Heart left ventricle (tissue), 13 donors: ENCODE data around the gene KCNJ9.

Source experiments
- POLR2A ChIP-seq, 2 donors: fragments of 450-650 bp; IDR thresholded peaks; one replicate each; pipeline ENCODE4 v1.6.1; 2017; ENCODE audit warnings: antibody characterized with exemption in 2 of 2, mild to moderate bottlenecking in 2 of 2, moderate library complexity in 2 of 2
- TF ChIP-seq, protein P1 (sequence below), 12 donors: fragments of 200-600 bp; sonication (generic) in 4 of 12; IDR thresholded peaks; one replicate each; pipeline versions ENCODE4 v1.5.0 to v1.8.0; 2018 to 2022; ENCODE audit warnings: antibody characterized with exemption in 12 of 12, mild to moderate bottlenecking in 5 of 12
- donor health status: ischemic (EF 13 %, LVEDD 7.1; RV severe dilation, severe dysfunction).
- donor health status: DM: no; HTN: yes; CAD: no.
- donor health status: DM: no; HTN: no; CAD: no.
- donor health status: ischemic (EF 25% LVEDD 6.9; RV normal size, moderate dysfunction).
- donor health status: ischemic (EF 25% LVEDD 5.7; RV mildly dilated, moderate dysfunction).
- donor health status: ischemic (EF 35%, LVEDD 5.7; RV mildly dilated, moderate dysfunction).
- donor health status: nonischemic (EF 11% LVEDD 7.7; RV severe dilation, severe dysfunction).
- donor health status: DM: yes; HTN: yes; CAD: no.
- donor health status: PGD.
- donor health status: ischemic (EF 29% LVEDD 5.4; RV normal size, mild dysfunction).
- donor health status: nonischemic (EF 23%, LVEDD 6.1; RV moderate dilation, normal function).

- no peak for TF ChIP-seq POLR2A (IDR thresholded peaks at IDR 0.05)
- TF ChIP-seq, protein P1, sequence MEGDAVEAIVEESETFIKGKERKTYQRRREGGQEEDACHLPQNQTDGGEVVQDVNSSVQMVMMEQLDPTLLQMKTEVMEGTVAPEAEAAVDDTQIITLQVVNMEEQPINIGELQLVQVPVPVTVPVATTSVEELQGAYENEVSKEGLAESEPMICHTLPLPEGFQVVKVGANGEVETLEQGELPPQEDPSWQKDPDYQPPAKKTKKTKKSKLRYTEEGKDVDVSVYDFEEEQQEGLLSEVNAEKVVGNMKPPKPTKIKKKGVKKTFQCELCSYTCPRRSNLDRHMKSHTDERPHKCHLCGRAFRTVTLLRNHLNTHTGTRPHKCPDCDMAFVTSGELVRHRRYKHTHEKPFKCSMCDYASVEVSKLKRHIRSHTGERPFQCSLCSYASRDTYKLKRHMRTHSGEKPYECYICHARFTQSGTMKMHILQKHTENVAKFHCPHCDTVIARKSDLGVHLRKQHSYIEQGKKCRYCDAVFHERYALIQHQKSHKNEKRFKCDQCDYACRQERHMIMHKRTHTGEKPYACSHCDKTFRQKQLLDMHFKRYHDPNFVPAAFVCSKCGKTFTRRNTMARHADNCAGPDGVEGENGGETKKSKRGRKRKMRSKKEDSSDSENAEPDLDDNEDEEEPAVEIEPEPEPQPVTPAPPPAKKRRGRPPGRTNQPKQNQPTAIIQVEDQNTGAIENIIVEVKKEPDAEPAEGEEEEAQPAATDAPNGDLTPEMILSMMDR (IDR thresholded peaks at IDR 0.05), result no peak
Observed at GRCh38 chr1:160049101-160049500, 32.2 kb upstream of the KCNJ9 start.
